NCI-H128 (cell line): ENCODE results near the gene ADAM12.

ENCODE experiments used
- DNase-seq: peaks from one replicate; lab custom pipeline; 2025; ENCODE audit not compliant: unreplicated experiment; lab: John Stamatoyannopoulos, UW

ADAM12 gene

GRCh38 chr10:126126023-126126422, 262.3 kb downstream of the ADAM12 start:
- DNase-seq: no peak

DNA sequence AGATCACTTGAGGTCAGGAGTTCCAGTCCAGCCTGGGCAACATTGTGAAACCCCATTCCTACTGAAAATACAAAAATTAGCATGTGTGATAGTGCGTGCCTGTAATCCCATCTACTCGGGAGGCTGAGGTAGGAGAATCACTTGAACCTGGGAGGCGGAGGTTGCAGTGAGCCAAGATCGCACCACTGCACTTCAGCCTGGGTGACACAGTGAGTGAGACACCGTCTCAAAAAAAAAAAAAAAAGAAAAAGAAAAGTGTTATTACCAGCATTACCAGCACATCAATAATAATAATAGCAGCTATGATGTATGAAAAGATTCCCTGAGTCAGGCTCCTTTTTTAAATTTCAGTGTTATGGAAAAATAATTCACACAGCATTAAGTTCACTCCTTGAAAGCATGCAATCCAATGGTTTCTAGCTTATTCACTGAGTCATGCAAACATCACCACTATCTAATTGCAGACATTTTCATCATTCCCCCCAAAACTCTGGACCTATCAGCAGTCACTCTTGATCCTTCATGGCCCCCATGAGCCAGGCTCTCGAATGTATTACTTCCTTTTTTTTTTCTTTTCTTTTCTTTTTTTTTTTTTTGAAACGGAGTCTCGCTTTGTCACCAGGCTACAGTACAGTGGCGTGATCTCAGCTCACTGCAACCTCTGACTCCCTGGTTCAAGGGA, 263.5 kb downstream of the ADAM12 start:
- DNase-seq: no peak

- no peak for DNase-seq
Observed at GRCh38 chr10:126124046-126124445, 264.2 kb downstream of the ADAM12 start.

DNA sequence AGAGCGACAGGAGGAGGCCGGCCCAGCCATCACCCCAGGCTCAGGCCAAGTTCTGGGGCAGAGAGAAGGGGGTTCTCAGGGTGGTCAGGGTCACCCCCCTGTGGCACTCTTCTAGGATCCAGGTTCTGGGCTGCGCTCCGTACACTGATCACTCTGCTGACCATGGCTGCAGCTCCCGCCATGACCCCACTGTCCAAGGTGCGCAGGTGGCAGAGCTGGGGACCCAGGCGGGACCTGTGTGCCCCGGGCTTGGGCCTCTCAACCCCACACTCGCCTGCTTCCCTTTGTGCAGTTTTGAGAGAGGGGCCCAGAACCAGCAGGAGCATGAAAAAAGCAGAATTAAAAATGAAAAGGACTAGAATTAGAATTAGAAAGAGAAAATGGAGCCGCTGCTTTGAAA, 264.8 kb downstream of the ADAM12 start:
- DNase-seq: no peak

GRCh38 chr10:126122881-126123280, 265.4 kb downstream of the ADAM12 start:
- DNase-seq: no peak

- DNase-seq: no peak
Observed at GRCh38 chr10:126119599-126119998, 268.7 kb downstream of the ADAM12 start.

GRCh38 chr10:126118476-126118875, 269.8 kb downstream of the ADAM12 start:
- no peak for DNase-seq

DNA sequence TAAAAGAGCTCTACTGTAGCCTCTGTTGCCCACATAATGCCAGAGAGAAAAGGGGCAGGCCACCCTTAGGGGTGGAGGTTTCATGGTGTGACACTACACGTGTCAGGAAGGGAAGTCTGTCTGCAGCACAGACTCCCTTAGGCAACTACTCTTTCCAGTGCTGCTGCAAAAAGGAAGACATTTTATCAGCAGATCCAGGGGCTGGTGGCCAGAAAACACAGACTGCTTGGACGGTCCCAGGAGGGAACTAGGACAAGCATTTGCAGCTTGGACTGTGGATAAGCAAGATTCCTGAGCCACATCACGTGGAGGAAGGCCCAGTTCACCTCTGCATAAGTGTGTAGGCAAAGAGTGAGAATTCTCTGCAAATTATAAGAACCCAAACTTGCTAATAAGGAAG, 271.1 kb downstream of the ADAM12 start:
- no peak for DNase-seq

- no peak for DNase-seq
Observed at GRCh38 chr10:126115886-126116285, 272.4 kb downstream of the ADAM12 start.

- no peak for DNase-seq
Observed at GRCh38 chr10:126114884-126115555, 273.3 kb downstream of the ADAM12 start.

- DNase-seq: no peak
Observed at GRCh38 chr10:126111516-126111915, 276.8 kb downstream of the ADAM12 start.

- DNase-seq: no peak
Observed at GRCh38 chr10:126110489-126111180, 277.6 kb downstream of the ADAM12 start.

- no peak for DNase-seq
Observed at GRCh38 chr10:126109893-126110292, 278.4 kb downstream of the ADAM12 start.

DNA sequence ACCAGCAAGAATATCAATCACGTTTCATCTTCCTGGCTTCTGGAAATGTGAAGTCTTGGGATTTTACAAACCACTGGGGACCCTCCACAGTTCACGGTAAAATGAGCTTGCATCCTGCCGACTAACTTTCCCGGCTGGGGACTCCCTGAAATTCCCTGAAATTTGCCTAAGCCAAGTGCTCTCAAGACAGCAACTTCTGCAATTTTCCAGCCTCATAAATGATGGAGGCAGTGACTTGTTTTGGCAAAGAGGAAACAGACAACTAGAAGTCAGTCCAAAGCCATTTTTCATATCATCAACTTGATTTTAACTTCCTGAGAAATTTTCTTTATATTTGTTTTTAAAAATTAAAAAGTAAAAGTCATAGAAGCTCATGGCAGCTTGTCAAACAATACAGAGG, 279.6 kb downstream of the ADAM12 start:
- DNase-seq: no peak

GRCh38 chr10:126104767-126105166, 283.5 kb downstream of the ADAM12 start:
- no peak for DNase-seq

DNA sequence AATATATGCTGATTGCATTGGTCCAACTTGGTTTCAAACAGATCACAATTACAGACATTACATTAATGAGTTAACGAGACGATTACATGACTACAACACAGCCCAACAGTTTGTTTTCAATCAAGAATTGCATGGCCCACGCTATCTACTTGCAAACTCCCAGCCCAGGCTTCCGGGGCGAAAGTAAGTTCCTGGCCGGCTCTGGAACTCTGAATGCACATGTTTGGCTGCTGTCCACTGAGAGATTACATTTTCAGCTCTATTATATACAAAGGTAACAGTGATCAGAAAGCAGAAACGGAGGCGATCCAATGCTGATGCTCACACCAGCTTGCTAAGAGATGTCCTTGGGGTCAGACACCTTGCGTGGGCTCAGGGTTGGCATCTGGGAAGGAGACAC, 285.6 kb downstream of the ADAM12 start:
- DNase-seq: no peak

GRCh38 chr10:126101736-126102135, 286.5 kb downstream of the ADAM12 start:
- no peak for DNase-seq

- DNase-seq: no peak
Observed at GRCh38 chr10:126101325-126101724, 287.0 kb downstream of the ADAM12 start.

DNA sequence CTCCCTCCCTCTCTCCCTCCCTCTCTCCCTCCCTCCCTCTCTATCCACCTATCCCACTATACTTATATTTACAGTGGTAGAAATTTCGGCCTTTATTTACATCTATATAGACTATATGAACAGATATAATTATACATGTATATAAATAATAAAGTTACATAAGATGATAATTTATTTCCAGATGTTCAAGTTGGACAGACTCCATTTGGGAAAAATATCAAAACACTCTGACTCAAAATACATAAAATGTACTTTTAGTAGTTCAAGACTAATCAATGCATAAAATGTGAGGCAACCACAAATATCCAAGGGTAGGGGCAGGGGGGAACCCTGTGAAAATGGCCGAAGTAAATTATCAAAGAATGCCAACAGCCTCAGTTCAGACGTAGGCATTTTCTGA, 288.9 kb downstream of the ADAM12 start:
- no peak for DNase-seq

DNA sequence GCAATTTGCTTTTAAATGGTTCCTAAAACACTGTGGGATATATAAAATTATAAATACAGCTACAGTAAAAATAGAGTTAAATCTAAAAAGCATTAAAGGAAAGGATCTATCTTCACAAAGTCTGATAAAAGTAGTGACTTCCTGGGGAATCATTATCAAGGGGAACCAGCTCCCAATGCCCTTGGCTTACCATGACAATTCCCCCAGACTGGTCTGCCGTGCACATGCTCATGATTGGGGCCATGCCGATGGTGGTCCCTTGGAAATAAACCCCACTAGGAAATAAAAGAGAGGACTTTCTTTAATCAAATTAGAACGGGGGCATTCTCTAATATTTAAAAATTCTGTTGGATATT, 290.1 kb downstream of the ADAM12 start:
- DNase-seq: no peak

- no peak for DNase-seq
Observed at GRCh38 chr10:126097558-126098225, 290.6 kb downstream of the ADAM12 start.

DNA sequence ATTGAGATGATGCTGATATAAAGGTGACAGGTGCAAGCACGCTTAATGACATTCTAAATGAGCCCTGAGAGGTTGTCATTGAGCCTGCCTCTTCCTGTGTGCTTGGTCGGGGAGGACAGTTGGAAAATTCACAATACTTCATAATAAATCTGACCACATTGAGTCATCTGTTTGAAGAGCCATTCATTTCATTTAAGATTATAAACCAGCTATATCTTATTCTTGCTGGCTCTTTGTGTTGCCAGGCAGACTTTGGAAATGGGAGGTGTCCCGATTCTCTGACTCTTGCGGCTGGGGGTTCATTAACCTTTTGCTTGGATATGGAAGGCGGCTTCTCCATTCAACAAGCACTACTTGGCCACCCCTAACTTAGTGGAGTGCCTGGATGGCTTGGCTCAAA, 293.7 kb downstream of the ADAM12 start:
- DNase-seq: no peak
